ENCODE measurements around the gene MDM1.

The MDM1 gene

DNA sequence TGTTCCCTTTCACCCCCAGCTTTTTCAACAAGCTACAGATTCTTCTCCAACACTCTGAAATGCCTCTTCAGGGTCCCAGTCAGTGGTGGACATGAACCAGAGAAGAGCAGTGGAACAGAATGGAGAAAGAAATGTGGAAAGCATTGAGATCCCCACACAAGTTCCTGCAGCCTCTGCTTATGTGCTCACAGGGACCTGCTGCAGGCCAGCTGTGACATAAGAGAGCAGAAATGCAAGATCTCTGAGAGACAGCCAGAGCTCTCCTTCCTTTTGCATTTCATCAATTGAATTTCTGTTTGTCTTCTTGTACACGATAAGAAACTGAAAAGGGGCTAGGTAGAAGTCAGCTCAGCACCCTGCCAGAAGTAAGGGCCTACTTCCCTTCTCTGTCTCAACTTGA, 6.2 kb downstream of the MDM1 start (continued):
- TF ChIP-seq TOX (CRISPR knock-in tag; IDR thresholded peaks at IDR 0.05; ENCODE audit: borderline replicate concordance): no peak
- no peak for TF ChIP-seq SNAI2 (CRISPR knock-in tag; IDR thresholded peaks at IDR 0.05)

DNA sequence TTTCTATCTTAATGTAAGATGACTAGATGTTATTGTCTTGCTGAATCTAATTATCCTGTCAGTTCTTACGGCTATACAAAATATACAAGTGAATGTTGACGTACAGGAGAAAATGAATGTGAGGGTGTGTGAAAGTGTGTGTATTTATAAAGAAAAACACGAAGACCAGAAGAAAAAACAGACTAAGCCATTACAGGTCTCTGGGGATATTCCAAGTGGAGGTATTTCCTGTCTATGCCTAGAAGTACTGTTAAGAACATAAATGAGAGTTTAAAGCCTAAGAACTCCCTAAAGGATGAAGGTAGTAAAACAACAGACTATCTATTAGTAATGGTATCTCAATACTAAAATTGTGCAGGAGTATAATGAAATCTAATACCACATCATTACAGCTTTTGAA, 7.6 kb downstream of the MDM1 start:
- no peak for ATAC-seq
- TF ChIP-seq ZFP3 (CRISPR knock-in tag; IDR thresholded peaks at IDR 0.05): no peak
- no peak for TF ChIP-seq ZC3H10 (CRISPR knock-in tag; IDR thresholded peaks at IDR 0.05)
- no peak for TF ChIP-seq BACH2 (CRISPR knock-in tag; IDR thresholded peaks at IDR 0.05; ENCODE audit: borderline replicate concordance)
- TF ChIP-seq GLIS3 (CRISPR knock-in tag; IDR thresholded peaks at IDR 0.05): no peak
- TF ChIP-seq, protein P1, sequence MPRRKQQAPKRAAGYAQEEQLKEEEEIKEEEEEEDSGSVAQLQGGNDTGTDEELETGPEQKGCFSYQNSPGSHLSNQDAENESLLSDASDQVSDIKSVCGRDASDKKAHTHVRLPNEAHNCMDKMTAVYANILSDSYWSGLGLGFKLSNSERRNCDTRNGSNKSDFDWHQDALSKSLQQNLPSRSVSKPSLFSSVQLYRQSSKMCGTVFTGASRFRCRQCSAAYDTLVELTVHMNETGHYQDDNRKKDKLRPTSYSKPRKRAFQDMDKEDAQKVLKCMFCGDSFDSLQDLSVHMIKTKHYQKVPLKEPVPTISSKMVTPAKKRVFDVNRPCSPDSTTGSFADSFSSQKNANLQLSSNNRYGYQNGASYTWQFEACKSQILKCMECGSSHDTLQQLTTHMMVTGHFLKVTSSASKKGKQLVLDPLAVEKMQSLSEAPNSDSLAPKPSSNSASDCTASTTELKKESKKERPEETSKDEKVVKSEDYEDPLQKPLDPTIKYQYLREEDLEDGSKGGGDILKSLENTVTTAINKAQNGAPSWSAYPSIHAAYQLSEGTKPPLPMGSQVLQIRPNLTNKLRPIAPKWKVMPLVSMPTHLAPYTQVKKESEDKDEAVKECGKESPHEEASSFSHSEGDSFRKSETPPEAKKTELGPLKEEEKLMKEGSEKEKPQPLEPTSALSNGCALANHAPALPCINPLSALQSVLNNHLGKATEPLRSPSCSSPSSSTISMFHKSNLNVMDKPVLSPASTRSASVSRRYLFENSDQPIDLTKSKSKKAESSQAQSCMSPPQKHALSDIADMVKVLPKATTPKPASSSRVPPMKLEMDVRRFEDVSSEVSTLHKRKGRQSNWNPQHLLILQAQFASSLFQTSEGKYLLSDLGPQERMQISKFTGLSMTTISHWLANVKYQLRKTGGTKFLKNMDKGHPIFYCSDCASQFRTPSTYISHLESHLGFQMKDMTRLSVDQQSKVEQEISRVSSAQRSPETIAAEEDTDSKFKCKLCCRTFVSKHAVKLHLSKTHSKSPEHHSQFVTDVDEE (CRISPR knock-in tag; IDR thresholded peaks at IDR 0.05): no peak
- TF ChIP-seq, protein P2, sequence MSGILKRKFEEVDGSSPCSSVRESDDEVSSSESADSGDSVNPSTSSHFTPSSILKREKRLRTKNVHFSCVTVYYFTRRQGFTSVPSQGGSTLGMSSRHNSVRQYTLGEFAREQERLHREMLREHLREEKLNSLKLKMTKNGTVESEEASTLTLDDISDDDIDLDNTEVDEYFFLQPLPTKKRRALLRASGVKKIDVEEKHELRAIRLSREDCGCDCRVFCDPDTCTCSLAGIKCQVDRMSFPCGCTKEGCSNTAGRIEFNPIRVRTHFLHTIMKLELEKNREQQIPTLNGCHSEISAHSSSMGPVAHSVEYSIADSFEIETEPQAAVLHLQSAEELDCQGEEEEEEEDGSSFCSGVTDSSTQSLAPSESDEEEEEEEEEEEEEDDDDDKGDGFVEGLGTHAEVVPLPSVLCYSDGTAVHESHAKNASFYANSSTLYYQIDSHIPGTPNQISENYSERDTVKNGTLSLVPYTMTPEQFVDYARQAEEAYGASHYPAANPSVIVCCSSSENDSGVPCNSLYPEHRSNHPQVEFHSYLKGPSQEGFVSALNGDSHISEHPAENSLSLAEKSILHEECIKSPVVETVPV (CRISPR knock-in tag; IDR thresholded peaks at IDR 0.05): no peak
- TF ChIP-seq, protein P3, sequence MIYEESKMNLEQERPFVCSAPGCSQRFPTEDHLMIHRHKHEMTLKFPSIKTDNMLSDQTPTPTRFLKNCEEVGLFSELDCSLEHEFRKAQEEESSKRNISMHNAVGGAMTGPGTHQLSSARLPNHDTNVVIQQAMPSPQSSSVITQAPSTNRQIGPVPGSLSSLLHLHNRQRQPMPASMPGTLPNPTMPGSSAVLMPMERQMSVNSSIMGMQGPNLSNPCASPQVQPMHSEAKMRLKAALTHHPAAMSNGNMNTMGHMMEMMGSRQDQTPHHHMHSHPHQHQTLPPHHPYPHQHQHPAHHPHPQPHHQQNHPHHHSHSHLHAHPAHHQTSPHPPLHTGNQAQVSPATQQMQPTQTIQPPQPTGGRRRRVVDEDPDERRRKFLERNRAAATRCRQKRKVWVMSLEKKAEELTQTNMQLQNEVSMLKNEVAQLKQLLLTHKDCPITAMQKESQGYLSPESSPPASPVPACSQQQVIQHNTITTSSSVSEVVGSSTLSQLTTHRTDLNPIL (CRISPR knock-in tag; IDR thresholded peaks at IDR 0.05; ENCODE audit: low read depth): no peak
- no peak for TF ChIP-seq ZNF565 (CRISPR knock-in tag; conservative IDR thresholded peaks at IDR 0.05; ENCODE audit: low read depth)
- no peak for TF ChIP-seq ARNTL (CRISPR knock-in tag; IDR thresholded peaks at IDR 0.05; ENCODE audit: borderline replicate concordance, low read depth)
- TF ChIP-seq PPARA (CRISPR knock-in tag; IDR thresholded peaks at IDR 0.05; ENCODE audit: borderline replicate concordance): no peak
- no peak for TF ChIP-seq OSR1 (CRISPR knock-in tag; IDR thresholded peaks at IDR 0.05)
- TF ChIP-seq SNAI2 (CRISPR knock-in tag; IDR thresholded peaks at IDR 0.05): no peak
- no peak for TF ChIP-seq ZFP30 (CRISPR knock-in tag; IDR thresholded peaks at IDR 0.05)
- no peak for TF ChIP-seq TCF4 (CRISPR knock-in tag; IDR thresholded peaks at IDR 0.05; ENCODE audit: borderline replicate concordance)
- TF ChIP-seq, protein P4, sequence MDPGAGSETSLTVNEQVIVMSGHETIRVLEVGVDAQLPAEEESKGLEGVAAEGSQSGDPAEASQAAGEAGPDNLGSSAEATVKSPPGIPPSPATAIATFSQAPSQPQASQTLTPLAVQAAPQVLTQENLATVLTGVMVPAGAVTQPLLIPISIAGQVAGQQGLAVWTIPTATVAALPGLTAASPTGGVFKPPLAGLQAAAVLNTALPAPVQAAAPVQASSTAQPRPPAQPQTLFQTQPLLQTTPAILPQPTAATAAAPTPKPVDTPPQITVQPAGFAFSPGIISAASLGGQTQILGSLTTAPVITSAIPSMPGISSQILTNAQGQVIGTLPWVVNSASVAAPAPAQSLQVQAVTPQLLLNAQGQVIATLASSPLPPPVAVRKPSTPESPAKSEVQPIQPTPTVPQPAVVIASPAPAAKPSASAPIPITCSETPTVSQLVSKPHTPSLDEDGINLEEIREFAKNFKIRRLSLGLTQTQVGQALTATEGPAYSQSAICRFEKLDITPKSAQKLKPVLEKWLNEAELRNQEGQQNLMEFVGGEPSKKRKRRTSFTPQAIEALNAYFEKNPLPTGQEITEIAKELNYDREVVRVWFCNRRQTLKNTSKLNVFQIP (CRISPR knock-in tag; IDR thresholded peaks at IDR 0.05; ENCODE audit: borderline replicate concordance, low read depth): no peak
- TF ChIP-seq RARB (CRISPR knock-in tag; IDR thresholded peaks at IDR 0.05): no peak
- TF ChIP-seq ZNF8 (CRISPR knock-in tag; IDR thresholded peaks at IDR 0.05): no peak
- TF ChIP-seq, protein P5, sequence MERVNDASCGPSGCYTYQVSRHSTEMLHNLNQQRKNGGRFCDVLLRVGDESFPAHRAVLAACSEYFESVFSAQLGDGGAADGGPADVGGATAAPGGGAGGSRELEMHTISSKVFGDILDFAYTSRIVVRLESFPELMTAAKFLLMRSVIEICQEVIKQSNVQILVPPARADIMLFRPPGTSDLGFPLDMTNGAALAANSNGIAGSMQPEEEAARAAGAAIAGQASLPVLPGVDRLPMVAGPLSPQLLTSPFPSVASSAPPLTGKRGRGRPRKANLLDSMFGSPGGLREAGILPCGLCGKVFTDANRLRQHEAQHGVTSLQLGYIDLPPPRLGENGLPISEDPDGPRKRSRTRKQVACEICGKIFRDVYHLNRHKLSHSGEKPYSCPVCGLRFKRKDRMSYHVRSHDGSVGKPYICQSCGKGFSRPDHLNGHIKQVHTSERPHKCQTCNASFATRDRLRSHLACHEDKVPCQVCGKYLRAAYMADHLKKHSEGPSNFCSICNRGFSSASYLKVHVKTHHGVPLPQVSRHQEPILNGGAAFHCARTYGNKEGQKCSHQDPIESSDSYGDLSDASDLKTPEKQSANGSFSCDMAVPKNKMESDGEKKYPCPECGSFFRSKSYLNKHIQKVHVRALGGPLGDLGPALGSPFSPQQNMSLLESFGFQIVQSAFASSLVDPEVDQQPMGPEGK (CRISPR knock-in tag; IDR thresholded peaks at IDR 0.05; ENCODE audit: borderline replicate concordance): no peak

DNA sequence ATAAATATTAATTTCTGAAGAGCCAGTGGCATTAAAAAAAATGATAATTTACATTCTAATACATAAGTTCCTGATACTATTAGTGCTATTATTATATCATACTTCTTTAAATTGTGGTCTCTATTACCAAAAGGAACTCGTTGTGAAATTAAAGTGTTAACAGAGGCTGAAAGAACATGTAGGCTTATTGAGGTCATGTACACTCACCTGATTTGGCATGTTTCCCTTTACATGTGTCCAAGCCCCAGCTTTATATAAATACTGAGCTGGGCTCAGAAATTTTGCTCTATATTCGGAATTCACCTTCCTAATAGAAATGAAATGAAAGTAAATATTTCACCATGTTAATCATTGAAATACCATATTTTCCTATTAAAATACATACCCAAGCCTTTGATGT, 11.0 kb downstream of the MDM1 start:
- no peak for ATAC-seq
- no peak for TF ChIP-seq ZFP30 (CRISPR knock-in tag; IDR thresholded peaks at IDR 0.05)
- TF ChIP-seq ZNF70 (CRISPR knock-in tag; IDR thresholded peaks at IDR 0.05): no peak
- no peak for TF ChIP-seq TCF4 (CRISPR knock-in tag; IDR thresholded peaks at IDR 0.05; ENCODE audit: borderline replicate concordance)
- no peak for TF ChIP-seq ZNF565 (CRISPR knock-in tag; conservative IDR thresholded peaks at IDR 0.05; ENCODE audit: low read depth)
- no peak for TF ChIP-seq ARNTL (CRISPR knock-in tag; IDR thresholded peaks at IDR 0.05; ENCODE audit: borderline replicate concordance, low read depth)
- no peak for TF ChIP-seq PPARA (CRISPR knock-in tag; IDR thresholded peaks at IDR 0.05; ENCODE audit: borderline replicate concordance)
- no peak for TF ChIP-seq SNAI2 (CRISPR knock-in tag; IDR thresholded peaks at IDR 0.05)
- TF ChIP-seq, protein P4 (CRISPR knock-in tag; IDR thresholded peaks at IDR 0.05; ENCODE audit: borderline replicate concordance, low read depth): no peak
- no peak for TF ChIP-seq ZC3H10 (CRISPR knock-in tag; IDR thresholded peaks at IDR 0.05)
- TF ChIP-seq GLIS3 (CRISPR knock-in tag; IDR thresholded peaks at IDR 0.05): no peak
- no peak for TF ChIP-seq RARB (CRISPR knock-in tag; IDR thresholded peaks at IDR 0.05)
- TF ChIP-seq, protein P5 (CRISPR knock-in tag; IDR thresholded peaks at IDR 0.05; ENCODE audit: borderline replicate concordance): no peak
- TF ChIP-seq ISL1 (CRISPR knock-in tag; IDR thresholded peaks at IDR 0.05): no peak
- TF ChIP-seq ZFP3 (CRISPR knock-in tag; IDR thresholded peaks at IDR 0.05): no peak
- TF ChIP-seq, protein P2 (CRISPR knock-in tag; IDR thresholded peaks at IDR 0.05): no peak
- TF ChIP-seq ESRRG (CRISPR knock-in tag; IDR thresholded peaks at IDR 0.05): no peak
- TF ChIP-seq CSDC2 (CRISPR knock-in tag; IDR thresholded peaks at IDR 0.05): no peak
- no peak for TF ChIP-seq BACH2 (CRISPR knock-in tag; IDR thresholded peaks at IDR 0.05; ENCODE audit: borderline replicate concordance)

All from SK-N-SH treated with all-trans-retinoic acid at 6 μM for 48 hours (cell line).